RPMI8226 (cell line): ENCODE data around the gene FAF1.
"Not testable (repeated sequence)": the region's sequence is repeated elsewhere in the genome, so short reads cannot be mapped to it uniquely, and the experiment has no call there.

Experiments
- DNase-seq: peaks from one replicate; pipeline ENCODE4 v3.0.0-alpha.2; 2015

Gene FAF1

DNA sequence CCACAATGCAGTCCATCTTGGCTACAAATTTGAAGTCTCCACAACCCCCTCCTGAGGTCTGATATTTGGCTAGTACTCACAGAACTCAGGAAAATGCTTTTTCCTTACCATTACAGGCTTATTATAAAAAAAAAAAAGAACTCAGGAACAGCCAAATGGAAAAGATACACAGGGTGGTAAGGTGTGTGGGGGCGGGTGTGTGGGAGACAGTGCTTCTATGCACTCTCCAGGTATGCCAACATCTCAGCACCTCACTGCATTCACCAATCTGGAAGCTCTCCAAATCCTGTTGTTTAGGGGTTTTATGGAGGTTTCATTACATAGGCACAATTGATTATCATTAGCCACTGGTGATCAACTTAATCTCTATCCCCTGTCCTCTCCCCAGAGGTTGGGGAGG lies 126.9 kb downstream of the FAF1 start:
- no peak for DNase-seq

DNA sequence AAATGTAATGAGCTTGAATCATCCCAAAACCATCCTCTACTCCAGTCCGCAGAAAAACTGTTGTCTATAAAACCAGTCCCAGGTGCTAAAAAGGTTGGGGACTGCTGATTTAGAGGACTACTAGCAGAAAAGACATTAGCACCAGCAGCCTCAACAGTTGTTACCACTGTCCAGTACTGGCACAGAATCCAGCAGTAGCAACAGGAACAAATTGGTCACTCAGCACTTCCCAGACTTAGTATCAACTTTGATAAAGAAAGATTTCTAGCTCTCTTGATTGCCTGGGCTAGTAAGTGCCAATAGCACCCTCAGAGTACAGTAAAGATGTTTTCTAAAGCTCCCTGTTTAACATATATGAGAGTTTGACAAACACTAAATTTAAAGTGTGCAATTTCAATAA lies 127.9 kb downstream of the FAF1 start:
- no peak for DNase-seq

GRCh38 chr1:50831300-50832061 lies 128.6 kb downstream of the FAF1 start:
- DNase-seq, result no peak

GRCh38 chr1:50830621-50831020 lies 129.4 kb downstream of the FAF1 start:
- DNase-seq, result no peak

DNA sequence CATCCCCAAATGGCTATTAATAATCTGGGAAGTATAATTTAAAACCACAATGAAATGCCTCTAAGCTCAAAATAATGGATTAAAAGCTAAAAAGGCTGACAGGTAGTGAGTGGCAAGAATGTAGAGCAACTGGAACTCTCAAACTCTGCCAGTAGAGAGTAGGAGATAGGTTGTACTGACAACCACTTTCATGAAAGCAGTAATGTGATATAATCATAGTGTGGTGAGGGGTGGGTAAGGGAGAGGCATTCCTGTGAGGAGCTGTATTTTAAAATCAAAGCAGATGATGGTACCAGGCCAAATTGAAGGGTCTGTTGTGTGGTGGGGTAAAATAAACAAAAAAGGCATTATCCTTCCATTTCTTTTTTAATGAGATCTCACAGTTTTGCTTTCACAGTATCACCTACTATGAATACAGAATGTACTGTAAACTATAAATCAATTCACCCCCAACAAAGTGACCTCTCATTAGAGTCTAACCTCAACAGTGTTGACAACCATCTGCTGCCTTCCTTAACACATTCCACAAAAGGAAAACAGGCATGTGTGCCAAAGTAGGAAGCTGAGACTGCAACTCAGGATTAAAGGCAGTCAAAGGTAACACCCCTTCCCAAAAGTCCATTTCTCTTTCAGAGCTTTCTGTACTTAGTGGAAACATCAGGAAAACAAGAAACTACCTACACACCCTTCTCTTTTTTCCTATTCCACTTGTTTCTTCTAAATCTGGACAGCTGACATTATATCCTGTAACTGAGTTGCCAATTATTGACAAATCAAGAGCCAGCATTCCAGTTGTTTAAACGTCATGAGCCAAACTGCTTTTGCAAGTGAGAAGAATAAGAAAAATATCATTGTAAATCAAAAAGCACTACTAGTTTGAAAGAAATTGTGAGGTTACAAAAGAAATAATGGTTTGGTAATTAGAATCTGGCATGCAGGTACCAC lies 130.8 kb downstream of the FAF1 start:
- no peak for DNase-seq

DNA sequence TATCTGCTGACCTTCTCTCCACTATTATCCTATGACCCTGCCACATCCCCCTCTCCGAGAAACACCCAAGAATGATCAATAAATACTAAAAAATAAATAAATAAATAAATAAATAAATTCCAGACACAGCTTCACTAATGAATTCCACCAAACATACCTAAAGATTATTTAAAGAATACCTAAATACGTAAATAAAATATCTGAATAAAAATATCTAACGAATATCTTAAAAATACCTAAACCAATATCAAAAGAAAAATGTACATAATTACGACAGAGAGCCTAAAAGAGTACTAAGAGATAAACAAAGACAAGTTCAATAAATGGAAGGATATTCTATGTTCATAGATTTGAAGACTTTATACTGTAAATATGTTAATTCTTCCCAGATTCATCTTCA lies 132.5 kb downstream of the FAF1 start:
- no peak for DNase-seq

- not testable (repeated sequence) for DNase-seq
Observed at GRCh38 chr1:50826792-50827191, 133.3 kb downstream of the FAF1 start.

- no peak for DNase-seq
Observed at GRCh38 chr1:50822035-50822776, 137.9 kb downstream of the FAF1 start.

GRCh38 chr1:50820545-50820944 lies 139.5 kb downstream of the FAF1 start:
- no peak for DNase-seq

DNA sequence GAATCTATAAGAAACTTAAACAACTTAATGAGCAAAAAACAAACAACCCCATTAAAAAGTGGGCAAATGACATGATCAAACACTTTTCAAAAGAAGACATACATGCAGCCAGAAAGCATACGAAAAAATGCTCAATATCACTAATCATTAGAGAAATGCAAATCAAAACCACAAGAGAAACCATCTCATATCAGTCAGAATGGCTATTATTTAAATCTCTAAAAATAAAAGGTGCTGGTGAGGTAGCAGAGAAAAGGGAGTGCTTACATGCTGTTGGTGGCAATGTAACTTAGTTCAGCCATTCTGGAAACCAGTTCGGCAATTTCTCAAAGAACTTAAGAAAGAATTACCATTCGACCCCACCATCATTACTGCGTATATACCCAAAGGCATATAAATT lies 147.7 kb downstream of the FAF1 start:
- DNase-seq, result no peak

DNA sequence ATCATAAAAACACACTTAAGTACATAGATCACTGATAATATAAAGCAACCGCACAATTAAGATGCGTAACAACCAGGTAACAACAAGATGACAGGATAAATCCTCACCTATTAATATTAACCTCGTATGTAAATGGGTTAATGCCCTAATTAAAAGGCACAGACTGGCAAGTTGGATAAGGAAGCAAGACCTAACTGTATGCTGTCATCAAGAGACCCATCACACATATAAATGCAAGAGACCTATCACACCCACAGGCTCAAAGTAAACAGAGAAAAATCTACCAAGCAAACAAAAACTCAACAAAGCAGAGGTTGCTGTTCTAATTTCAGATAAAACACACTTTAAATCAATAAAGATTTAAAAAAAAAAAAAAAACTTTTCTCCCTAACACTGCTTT lies 151.8 kb downstream of the FAF1 start:
- DNase-seq, result no peak

DNA sequence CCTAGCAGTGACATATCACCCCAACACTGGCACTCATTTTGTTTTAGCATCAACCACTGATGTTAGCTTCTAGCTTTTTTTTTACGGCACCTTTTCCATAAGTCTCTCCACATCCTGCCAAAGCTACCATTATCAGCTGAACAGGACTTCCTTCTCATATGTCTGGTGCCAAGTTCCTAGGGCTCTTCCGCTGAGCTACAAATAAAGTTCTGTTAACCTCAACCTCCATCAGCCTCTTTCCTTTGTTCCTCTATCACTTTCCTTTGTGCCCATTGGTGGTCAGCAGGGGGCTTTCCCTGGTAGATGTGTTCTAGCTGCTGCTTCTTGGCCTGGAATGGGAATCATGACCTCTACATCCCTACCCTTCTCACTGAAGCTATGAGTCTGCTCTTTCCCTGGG lies 163.8 kb downstream of the FAF1 start:
- DNase-seq, result no peak

GRCh38 chr1:50793521-50793920 lies 166.5 kb downstream of the FAF1 start:
- DNase-seq, result no peak

GRCh38 chr1:50787266-50787665 lies 172.8 kb downstream of the FAF1 start:
- DNase-seq, result no peak

GRCh38 chr1:50783286-50783685 lies 176.8 kb downstream of the FAF1 start:
- DNase-seq, result no peak

- DNase-seq, result no peak
Observed at GRCh38 chr1:50780797-50781196, 179.3 kb downstream of the FAF1 start.

DNA sequence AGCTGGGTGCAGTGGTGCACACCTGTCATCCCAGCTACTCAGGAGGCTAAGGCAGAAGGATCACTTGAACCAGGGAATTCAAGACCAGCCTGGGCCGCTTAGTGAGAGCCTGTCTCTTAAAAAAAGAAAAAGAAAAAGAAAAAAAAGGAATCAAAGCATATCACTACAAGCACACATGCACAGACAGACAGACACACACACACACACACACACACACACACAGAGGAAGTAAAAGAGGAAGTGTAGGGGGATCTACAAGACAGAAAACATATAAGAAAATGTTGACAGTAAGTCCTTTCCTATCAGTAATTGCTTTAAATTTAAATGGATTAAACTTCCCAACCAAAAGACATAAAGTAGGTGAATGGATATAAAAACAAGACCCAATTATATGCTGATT lies 180.3 kb downstream of the FAF1 start:
- DNase-seq, result no peak

DNA sequence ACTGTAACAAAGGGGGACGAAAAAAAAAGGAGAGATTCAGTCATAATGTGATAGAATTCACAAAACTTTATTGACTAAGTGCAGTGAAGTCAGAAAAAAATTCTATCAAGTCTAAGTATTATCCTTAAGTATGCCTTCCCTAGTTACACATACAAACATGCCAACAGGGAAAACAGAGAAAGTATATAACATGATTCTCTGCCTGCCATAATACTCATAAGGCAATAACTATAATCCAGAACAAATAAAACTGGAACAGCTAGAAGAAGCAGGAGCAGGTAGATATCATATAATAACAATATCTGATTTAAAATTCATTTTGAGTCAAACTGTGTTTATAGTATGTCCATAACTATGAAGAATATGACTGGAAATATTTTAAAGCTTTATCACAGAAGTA lies 184.3 kb downstream of the FAF1 start:
- DNase-seq, result no peak

- DNase-seq, result no peak
Observed at GRCh38 chr1:50774759-50775351, 185.2 kb downstream of the FAF1 start.

- DNase-seq, result no peak
Observed at GRCh38 chr1:50766688-50767087, 193.4 kb downstream of the FAF1 start.

- DNase-seq, result not testable (repeated sequence)
Observed at GRCh38 chr1:50756543-50756942, 203.5 kb downstream of the FAF1 start.

DNA sequence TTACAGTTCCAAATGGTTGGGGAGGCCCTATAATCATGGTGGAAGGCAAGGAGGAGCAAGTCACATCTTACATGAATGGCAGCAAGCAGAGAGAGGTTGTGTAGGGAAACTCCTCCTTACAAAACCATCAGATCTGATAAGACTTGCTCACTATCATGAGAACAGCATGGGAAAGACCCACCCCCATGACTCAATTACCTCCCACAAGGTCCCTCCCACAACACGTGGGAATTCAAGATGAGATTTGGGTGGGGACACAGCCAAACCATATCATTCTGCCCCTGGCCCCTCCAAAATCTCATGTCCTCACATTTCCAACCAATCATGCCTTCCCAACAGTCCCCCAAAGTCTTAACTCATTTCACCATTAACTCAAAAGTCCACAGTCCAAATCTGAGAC lies 205.3 kb downstream of the FAF1 start:
- not testable (repeated sequence) for DNase-seq

DNA sequence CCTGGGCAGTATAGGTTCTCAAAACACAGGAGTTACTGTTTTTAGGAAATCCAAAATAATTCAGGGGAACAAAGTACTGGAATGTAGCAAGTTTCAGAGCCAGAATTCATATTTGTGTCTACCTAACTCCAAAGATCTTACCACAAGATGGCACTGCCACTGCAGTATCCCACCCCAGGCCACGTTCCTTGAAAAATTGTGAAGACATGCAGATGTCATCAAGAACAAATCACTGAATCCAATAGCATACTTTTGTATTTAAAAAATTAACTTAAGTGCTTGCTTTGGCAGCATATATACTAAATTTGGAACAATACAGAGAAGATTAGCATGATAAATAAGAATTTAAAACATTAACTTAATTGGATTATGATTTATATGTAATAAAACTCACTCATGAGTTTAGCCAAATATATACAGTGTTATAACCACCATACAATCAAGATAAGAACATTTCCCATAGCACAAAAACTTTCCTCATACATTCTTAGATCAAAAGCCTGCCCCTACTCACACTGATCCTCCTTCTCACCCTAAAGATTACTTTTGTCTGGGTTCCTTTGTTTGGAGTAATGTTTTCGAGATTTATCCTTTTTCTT lies 209.9 kb downstream of the FAF1 start:
- no peak for DNase-seq
